GM12873 (cell line): Measurements from ENCODE around the gene NKX2-3.

Source experiments
- CTCF ChIP-seq: IDR thresholded peaks from 2 replicates; pipeline ENCODE4 v1.5.1; 2012; ENCODE audit warnings: low read depth, mild to moderate bottlenecking, moderate library complexity, low read length, control low read depth; ENCODE audit not compliant: insufficient read depth; ENCODE audit errors: missing control alignments

NKX2-3 gene

GRCh38 chr10:99533496-99534449 lies 1.0 kb downstream of the NKX2-3 start:
- TF ChIP-seq CTCF = no peak

- no peak for TF ChIP-seq CTCF
These were observed 1.8 kb downstream of the NKX2-3 start for GRCh38 chr10:99534450-99534938.

GRCh38 chr10:99534939-99535763 lies 2.4 kb downstream of the NKX2-3 start:
- no peak for TF ChIP-seq CTCF

GRCh38 chr10:99535764-99536337 lies 3.1 kb downstream of the NKX2-3 start:
- no peak for TF ChIP-seq CTCF

GRCh38 chr10:99536338-99537085 lies 3.8 kb downstream of the NKX2-3 start:
- TF ChIP-seq CTCF = no peak

- no peak for TF ChIP-seq CTCF
These were observed 4.6 kb downstream of the NKX2-3 start for GRCh38 chr10:99537086-99537988.
